ENCODE data around the gene KCP. TPM values are rescaled to one million over a fixed set of nuclear protein-coding genes. Genes with fewer than 3 reads are reported as not detected.

Gene KCP
- polyA plus RNA-seq, 1 of the 3 experiments (the other 2 are of a cell fraction): not detected

- WGBS (ENCODE audit: low lambda C conversion rate): 7% methylated on average over 8 of the region's 13 CpGs
- peak; percentile 73 for DNase-seq
- Histone ChIP-seq H3K79me2 (ENCODE audit: insufficient read depth) (peaks cover 43% of the 10 kb centered on the region), H4K20me1 (ENCODE audit: insufficient read depth) (peaks cover 31% of the 10 kb centered on the region), H3K36me3 (replicated peaks in 1 of 2; ENCODE audit: control insufficient read depth in 1 of 2, insufficient read depth in 2 of 2, low read length in 1 of 2) (no peaks in the 10 kb centered on the region), H3K4me2 (peak overlapping the region; percentile 83), H2AFZ (ENCODE audit: low read depth) (peak overlapping the region; percentile 63; the same call in 1 of the 2 replicates), H3K27me3 (ENCODE audit: insufficient read depth) (no peaks in the 10 kb centered on the region), H3K9ac (peak overlapping the region; percentile 64; the same call in 1 of the 2 replicates), H3K9me3 (no peaks in the 10 kb centered on the region), H3K4me3 (ENCODE audit: low read depth in 2 of 2, low read length in 1 of 2) (peak overlapping the region; percentile 57 to 68; a peak in 3 of 4 replicates), H3F3A (replicated peaks; ENCODE audit: insufficient read depth) (peaks cover 48% of the 10 kb centered on the region), H3K4me1 (ENCODE audit: control insufficient read depth in 1 of 2, insufficient read depth in 2 of 2, low read depth in 1 of 2, low read length in 1 of 2) (peaks cover 38 to 43% of the 10 kb centered on the region in 2 experiments; a peak in 3 of 4 replicates), H3K27ac (ENCODE audit: low read depth in 2 of 2, low read length in 1 of 2) (peak overlapping the region; percentile 26 to 98; a peak in 3 of 4 replicates), H3K9me2 (no peaks in the 10 kb centered on the region)
- CTCF ChIA-PET: interaction anchor here (0.6 to 3.7 kb wide), 5 partner anchors 12 to 74 kb away, joined by 3 to 12 read pairs (median 5); partner anchors contain the start of gene ATP6V1F
- POLR2A ChIA-PET: interaction anchor here (1.6 kb wide), 1 partner anchor 20 kb away, joined by 6 read pairs; no protein-coding TSS in a partner anchor
- TF ChIP-seq MAX (IDR thresholded peaks at IDR 0.05; ENCODE audit: low read depth) (peak; percentile 51), GATA2 (CRISPR knock-in tag; IDR thresholded peaks at IDR 0.05) (no peak), ELF1 (IDR thresholded peaks at IDR 0.05) (no peak; the same call in 1 of the 2 replicates), POLR2AphosphoS5 (IDR thresholded peaks at IDR 0.05; ENCODE audit: low read depth, low read length) (peak; percentile 62; the same call in 1 of the 2 replicates), NRF1 (IDR thresholded peaks at IDR 0.05; ENCODE audit: low read depth, low read length) (no peak), EZH2phosphoT487 (IDR thresholded peaks at IDR 0.05; ENCODE audit: borderline replicate concordance, low read depth) (no peak), TCF12 (IDR thresholded peaks at IDR 0.05) (peak; percentile 83), JUND (IDR thresholded peaks at IDR 0.05) (peak; percentile 99), SMC3 (IDR thresholded peaks at IDR 0.05; ENCODE audit: low read depth, low read length) (no peak), MEF2A (IDR thresholded peaks at IDR 0.05; ENCODE audit: borderline replicate concordance, low read depth) (peak; percentile 87; the same call in 1 of the 2 replicates), SIN3A (IDR thresholded peaks at IDR 0.05; ENCODE audit: borderline replicate concordance, low read depth, low read length) (no peak; the same call in 1 of the 2 replicates), RXRA (IDR thresholded peaks at IDR 0.05; ENCODE audit: borderline replicate concordance, low read depth) (peak; percentile 92), YY1 (IDR thresholded peaks at IDR 0.05; ENCODE audit: low read depth) (no peak), MXI1 (IDR thresholded peaks at IDR 0.05; ENCODE audit: low read depth, low read length) (no peak), RFX5 (IDR thresholded peaks at IDR 0.05; ENCODE audit: low read length) (no peak)
- TF ChIP-seq, protein P1, sequence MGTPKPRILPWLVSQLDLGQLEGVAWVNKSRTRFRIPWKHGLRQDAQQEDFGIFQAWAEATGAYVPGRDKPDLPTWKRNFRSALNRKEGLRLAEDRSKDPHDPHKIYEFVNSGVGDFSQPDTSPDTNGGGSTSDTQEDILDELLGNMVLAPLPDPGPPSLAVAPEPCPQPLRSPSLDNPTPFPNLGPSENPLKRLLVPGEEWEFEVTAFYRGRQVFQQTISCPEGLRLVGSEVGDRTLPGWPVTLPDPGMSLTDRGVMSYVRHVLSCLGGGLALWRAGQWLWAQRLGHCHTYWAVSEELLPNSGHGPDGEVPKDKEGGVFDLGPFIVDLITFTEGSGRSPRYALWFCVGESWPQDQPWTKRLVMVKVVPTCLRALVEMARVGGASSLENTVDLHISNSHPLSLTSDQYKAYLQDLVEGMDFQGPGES (IDR thresholded peaks at IDR 0.05; ENCODE audit: low read depth, low read length): no peak
- TF ChIP-seq, protein P2, sequence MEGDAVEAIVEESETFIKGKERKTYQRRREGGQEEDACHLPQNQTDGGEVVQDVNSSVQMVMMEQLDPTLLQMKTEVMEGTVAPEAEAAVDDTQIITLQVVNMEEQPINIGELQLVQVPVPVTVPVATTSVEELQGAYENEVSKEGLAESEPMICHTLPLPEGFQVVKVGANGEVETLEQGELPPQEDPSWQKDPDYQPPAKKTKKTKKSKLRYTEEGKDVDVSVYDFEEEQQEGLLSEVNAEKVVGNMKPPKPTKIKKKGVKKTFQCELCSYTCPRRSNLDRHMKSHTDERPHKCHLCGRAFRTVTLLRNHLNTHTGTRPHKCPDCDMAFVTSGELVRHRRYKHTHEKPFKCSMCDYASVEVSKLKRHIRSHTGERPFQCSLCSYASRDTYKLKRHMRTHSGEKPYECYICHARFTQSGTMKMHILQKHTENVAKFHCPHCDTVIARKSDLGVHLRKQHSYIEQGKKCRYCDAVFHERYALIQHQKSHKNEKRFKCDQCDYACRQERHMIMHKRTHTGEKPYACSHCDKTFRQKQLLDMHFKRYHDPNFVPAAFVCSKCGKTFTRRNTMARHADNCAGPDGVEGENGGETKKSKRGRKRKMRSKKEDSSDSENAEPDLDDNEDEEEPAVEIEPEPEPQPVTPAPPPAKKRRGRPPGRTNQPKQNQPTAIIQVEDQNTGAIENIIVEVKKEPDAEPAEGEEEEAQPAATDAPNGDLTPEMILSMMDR (IDR thresholded peaks at IDR 0.05): no peak
- TF ChIP-seq, protein P3, sequence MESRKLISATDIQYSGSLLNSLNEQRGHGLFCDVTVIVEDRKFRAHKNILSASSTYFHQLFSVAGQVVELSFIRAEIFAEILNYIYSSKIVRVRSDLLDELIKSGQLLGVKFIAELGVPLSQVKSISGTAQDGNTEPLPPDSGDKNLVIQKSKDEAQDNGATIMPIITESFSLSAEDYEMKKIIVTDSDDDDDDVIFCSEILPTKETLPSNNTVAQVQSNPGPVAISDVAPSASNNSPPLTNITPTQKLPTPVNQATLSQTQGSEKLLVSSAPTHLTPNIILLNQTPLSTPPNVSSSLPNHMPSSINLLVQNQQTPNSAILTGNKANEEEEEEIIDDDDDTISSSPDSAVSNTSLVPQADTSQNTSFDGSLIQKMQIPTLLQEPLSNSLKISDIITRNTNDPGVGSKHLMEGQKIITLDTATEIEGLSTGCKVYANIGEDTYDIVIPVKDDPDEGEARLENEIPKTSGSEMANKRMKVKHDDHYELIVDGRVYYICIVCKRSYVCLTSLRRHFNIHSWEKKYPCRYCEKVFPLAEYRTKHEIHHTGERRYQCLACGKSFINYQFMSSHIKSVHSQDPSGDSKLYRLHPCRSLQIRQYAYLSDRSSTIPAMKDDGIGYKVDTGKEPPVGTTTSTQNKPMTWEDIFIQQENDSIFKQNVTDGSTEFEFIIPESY (IDR thresholded peaks at IDR 0.05; ENCODE audit: borderline replicate concordance, low read depth): peak; percentile 67; the same call in 1 of the 2 replicates
- TF ChIP-seq, protein P4, sequence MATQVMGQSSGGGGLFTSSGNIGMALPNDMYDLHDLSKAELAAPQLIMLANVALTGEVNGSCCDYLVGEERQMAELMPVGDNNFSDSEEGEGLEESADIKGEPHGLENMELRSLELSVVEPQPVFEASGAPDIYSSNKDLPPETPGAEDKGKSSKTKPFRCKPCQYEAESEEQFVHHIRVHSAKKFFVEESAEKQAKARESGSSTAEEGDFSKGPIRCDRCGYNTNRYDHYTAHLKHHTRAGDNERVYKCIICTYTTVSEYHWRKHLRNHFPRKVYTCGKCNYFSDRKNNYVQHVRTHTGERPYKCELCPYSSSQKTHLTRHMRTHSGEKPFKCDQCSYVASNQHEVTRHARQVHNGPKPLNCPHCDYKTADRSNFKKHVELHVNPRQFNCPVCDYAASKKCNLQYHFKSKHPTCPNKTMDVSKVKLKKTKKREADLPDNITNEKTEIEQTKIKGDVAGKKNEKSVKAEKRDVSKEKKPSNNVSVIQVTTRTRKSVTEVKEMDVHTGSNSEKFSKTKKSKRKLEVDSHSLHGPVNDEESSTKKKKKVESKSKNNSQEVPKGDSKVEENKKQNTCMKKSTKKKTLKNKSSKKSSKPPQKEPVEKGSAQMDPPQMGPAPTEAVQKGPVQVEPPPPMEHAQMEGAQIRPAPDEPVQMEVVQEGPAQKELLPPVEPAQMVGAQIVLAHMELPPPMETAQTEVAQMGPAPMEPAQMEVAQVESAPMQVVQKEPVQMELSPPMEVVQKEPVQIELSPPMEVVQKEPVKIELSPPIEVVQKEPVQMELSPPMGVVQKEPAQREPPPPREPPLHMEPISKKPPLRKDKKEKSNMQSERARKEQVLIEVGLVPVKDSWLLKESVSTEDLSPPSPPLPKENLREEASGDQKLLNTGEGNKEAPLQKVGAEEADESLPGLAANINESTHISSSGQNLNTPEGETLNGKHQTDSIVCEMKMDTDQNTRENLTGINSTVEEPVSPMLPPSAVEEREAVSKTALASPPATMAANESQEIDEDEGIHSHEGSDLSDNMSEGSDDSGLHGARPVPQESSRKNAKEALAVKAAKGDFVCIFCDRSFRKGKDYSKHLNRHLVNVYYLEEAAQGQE (IDR thresholded peaks at IDR 0.05; ENCODE audit: low read depth, low read length): no peak
- TF ChIP-seq, protein P5, sequence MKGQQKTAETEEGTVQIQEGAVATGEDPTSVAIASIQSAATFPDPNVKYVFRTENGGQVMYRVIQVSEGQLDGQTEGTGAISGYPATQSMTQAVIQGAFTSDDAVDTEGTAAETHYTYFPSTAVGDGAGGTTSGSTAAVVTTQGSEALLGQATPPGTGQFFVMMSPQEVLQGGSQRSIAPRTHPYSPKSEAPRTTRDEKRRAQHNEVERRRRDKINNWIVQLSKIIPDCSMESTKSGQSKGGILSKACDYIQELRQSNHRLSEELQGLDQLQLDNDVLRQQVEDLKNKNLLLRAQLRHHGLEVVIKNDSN (IDR thresholded peaks at IDR 0.05; ENCODE audit: borderline replicate concordance, low read depth): no peak
- TF ChIP-seq, protein P6, sequence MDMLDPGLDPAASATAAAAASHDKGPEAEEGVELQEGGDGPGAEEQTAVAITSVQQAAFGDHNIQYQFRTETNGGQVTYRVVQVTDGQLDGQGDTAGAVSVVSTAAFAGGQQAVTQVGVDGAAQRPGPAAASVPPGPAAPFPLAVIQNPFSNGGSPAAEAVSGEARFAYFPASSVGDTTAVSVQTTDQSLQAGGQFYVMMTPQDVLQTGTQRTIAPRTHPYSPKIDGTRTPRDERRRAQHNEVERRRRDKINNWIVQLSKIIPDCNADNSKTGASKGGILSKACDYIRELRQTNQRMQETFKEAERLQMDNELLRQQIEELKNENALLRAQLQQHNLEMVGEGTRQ (IDR thresholded peaks at IDR 0.05; ENCODE audit: borderline replicate concordance, low read depth, low read length): no peak
These were observed 80.9 kb downstream of the KCP start for GRCh38 chr7:128829391-128830166.

Data from SK-N-SH (cell line).